Suppressor macrophage (primary cell): ENCODE data around the gene KCTD1.

Experiments
- DNase-seq, 4 experiments: peaks; one replicate each; pipeline ENCODE4 v3.0.0-alpha.2; 2020 to 2022

The KCTD1 gene

GRCh38 chr18:26424428-26425147 lies 123.8 kb downstream of the KCTD1 start:
- DNase-seq = no peak

GRCh38 chr18:26422472-26423162 lies 125.7 kb downstream of the KCTD1 start:
- no peak for DNase-seq

- DNase-seq = no peak
Measured at GRCh38 chr18:26421931-26422330, 126.4 kb downstream of the KCTD1 start.

- DNase-seq = no peak
Measured at GRCh38 chr18:26421503-26421902, 126.8 kb downstream of the KCTD1 start.

GRCh38 chr18:26419746-26420145 lies 128.6 kb downstream of the KCTD1 start:
- no peak for DNase-seq

GRCh38 chr18:26418225-26418624 lies 130.1 kb downstream of the KCTD1 start:
- DNase-seq = no peak

GRCh38 chr18:26417190-26417589 lies 131.2 kb downstream of the KCTD1 start:
- no peak for DNase-seq

- no peak for DNase-seq
Measured at GRCh38 chr18:26416652-26417150, 131.7 kb downstream of the KCTD1 start.

GRCh38 chr18:26415631-26416030 lies 132.7 kb downstream of the KCTD1 start:
- no peak for DNase-seq

- DNase-seq = no peak
Measured at GRCh38 chr18:26414901-26415440, 133.4 kb downstream of the KCTD1 start.

- DNase-seq = no peak
Measured at GRCh38 chr18:26409091-26409490, 139.3 kb downstream of the KCTD1 start.

GRCh38 chr18:26407736-26408601 lies 140.4 kb downstream of the KCTD1 start:
- no peak for DNase-seq

GRCh38 chr18:26406854-26407517 lies 141.4 kb downstream of the KCTD1 start:
- no peak for DNase-seq

- DNase-seq = no peak
Measured at GRCh38 chr18:26406324-26406723, 142.0 kb downstream of the KCTD1 start.

- peak in 3 of 4 experiments; percentile 10 to 26 (median 20) for DNase-seq
Measured at GRCh38 chr18:26405190-26405801, 143.1 kb downstream of the KCTD1 start.
